ENCODE results near the gene CTNNA3.

Gene CTNNA3

DNA sequence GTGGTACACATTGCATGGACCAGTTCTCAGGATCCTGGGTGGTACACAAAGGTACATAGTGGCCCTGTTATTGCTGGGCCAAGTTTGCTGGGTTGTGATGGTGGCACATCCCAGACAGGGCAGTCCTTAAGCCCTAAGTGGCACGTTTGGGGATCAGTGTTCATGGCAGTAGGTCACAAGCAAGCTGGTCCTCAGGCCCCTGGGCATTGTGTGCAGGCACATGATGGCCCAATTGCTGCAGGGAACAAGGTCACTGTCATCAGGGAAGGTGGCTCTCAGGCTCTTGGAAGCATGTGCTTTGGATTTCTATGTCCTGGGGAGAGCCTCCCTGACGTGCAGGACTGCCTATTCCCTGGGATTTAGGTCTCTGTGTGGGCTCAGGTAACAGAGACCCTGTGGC lies 1182.5 kb downstream of the CTNNA3 start:
- in situ Hi-C loops (cut with MboI; ENCODE audit: low sequenced_read_pairs) = no loop called here

DNA sequence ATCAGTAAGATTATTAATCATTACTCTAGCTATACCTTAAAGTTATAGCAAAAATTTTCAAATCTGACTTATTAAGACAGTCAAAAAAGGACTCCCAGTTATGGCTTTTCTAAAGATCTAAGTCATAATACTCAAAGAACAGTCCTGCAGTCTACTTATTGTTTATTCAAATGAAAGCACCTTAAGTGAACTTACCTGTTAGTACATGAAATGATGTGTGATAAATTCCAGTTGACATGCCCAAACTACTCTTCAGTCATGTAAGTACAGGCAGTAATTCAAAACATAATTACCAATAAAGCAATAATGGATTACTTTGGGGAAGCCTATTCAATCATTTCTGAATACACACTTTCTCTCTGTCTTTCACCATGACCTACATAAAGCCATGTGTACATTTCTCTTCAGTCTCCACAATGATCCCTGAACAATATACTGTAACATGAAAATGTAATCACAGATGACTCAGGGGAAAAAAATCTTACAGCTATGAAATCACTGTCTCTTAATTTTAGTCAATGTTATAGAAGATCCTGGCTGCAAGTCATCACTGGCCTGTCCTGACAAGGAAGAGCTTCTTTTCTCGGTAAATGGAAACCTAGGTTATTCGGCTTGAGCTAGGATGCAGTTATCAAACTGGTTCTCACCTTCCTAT lies 1190.9 kb downstream of the CTNNA3 start:
- in situ Hi-C loops (cut with MboI; ENCODE audit: low sequenced_read_pairs) = no loop called here

DNA sequence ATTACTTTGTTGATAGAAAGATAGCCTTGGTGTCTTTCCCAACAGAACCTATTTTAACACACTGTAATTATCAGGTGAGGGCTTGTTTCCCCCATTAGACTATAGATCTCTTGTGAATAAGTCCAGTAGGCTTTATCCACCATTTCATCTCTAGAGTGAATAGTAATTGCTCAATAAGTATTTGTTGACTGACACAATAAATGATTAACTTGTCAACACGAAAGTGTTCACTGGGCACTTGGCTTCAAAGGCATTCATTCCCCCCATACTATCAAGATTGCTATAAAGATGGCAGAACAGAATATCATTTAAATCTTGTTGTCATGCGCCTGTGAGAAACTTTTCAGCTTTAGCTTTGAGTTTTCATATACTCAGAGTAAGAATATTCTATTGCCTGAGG lies 1194.6 kb downstream of the CTNNA3 start:
- in situ Hi-C loops (cut with MboI; ENCODE audit: low sequenced_read_pairs) = no loop called here

DNA sequence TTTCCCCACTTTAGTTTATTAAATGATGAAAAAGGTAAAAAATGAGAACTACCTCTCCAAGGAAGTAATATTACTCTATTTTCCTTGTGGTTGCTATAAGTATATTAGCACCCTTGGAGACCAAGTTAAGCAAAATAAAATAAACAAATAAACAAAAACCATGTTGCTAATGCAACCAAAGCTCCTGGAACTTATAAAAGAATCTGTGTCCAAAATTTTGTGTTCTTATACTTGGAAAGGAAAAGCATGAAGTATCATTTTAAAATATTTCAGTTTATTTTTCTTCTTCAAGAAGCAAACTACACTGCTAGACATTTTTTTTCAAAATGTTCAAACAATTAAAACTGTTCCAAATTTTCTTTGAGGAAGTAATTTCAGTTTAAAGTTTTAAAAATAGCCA lies 1212.0 kb downstream of the CTNNA3 start:
- in situ Hi-C loops (cut with MboI; ENCODE audit: low sequenced_read_pairs) = no loop called here

DNA sequence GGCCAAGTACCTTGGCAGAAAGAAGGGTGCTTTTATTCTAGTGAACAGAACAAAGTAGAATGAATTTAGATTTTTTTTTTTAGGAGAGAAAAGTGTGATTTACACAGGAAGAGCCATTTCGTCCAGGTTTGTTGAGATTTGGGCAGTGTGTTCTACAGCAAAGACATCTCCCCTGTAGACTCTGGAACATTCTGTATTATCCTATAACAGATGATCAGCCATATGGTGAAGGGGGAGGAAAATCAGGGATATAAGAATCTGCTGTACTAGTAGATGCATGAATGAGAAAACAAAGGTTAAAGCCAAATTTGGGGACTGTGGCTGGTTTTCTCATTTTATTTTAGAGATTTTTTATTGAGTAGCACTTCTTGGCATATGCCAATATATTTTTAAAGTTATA lies 1223.8 kb downstream of the CTNNA3 start:
- in situ Hi-C loops (cut with MboI; ENCODE audit: low sequenced_read_pairs) = no loop called here

DNA sequence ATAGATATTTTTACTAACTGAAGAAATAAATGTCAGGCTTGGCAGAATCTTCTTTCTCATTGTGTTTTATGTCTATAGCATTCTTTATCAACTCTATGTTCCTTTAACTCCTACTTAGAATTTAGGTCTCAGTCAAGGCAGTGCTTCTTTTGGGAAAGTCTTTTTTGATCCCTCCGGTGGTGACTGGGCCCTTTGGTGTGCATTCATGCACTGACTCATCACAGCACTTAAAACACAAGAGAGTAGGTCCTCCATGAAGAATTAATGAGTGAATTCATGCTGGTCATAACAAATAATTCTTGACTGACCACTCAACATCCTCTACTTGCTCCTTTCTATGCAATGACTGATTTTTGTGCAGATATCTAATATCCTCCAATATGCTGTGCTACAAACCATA lies 1229.0 kb downstream of the CTNNA3 start:
- in situ Hi-C loops (cut with MboI; ENCODE audit: low sequenced_read_pairs) = no loop called here

DNA sequence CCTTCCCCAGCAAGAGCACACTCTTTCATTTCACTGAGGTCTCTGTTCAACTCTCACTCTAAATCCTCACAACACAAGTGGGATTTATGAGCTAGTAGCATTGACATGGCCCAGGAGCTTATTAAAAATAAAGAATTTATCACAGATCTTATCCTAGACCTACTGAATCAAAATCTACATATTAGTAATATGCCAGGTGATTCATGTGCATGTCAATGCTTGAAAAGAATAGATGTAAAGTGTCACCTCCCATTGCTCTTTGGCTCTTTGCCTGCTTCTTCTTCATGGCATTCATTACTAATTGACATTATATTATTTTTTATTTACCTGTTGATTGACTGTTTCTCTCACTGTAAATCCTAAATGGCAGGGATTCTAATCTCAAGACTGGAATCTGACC lies 1229.4 kb downstream of the CTNNA3 start:
- in situ Hi-C loops (cut with MboI; ENCODE audit: low sequenced_read_pairs) = no loop called here

DNA sequence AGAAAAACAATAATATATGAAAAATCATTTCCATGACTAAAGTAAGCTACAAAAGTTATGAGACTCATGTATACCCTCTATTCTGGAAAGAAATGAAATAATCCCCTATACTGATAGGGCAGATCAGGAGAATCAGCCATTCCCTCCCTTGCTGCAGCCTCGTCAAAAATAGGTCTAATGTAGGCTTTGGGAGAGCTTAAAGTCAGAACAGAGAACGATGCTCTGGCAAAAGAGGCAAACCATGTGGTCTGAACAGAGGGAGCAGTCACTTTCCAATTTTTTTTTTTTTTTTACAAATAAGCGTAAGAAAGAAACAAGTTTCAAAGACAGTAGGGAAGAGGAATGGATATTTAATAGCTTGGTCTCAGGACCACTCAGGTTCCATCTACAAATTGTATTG lies 1232.4 kb downstream of the CTNNA3 start:
- in situ Hi-C loops (cut with MboI; ENCODE audit: low sequenced_read_pairs) = no loop called here

DNA sequence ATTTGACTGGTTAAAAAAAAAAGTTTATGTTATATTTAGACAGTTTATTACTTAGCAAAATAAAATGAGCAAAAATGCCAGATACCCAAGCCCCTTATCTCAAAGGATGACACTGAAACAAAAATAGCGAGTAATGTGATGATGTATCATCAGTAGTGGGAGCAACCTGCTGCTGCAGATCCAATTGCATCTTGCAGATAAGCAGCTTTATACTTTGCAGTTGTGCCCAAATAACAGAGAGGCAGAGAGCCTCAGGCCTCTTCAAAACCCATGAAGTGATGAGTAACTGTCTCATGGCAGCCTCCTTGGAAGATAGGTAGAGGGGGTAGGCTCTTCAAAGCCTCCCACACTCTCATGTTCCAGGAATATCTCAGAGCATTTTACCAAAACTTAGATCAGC lies 1238.4 kb downstream of the CTNNA3 start:
- in situ Hi-C loops (cut with MboI; ENCODE audit: low sequenced_read_pairs) = no loop called here

DNA sequence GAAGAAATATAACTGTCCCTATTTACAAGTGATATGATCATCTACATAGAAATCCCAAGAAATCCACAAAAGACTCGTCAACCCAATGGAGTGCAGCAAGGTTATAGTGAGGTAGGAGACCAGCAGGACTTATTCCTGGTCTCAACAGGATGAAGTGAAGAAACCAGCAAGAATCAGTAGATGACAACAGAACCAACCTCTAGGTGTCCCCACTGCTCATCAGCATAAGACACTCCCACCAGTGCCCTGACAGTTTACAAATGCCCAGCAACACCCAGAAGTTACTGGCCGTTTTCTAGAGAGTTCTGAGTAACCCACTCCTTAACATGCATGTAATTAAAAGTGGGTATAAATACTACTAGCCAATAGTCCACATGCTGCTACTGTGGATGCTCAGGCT lies 1240.7 kb downstream of the CTNNA3 start:
- in situ Hi-C loops (cut with MboI; ENCODE audit: low sequenced_read_pairs) = no loop called here

DNA sequence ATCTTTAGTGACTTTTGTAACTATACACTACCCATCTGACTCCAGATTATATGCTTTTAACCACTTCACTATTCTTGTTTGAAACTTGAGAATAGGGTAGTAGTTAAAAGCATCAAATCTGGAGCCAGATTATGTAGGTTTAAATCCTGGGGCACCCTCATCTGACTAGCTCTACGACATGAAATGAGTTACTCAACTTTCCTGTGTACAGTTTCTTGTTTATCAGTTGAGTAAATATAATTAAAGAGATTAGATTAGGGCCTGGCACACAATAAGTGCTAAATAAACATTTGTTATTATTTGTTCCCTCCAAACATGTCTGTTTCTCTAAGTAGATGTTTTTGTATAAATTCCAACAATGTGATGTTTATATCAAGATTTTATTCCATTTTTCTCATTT lies 1255.4 kb downstream of the CTNNA3 start:
- in situ Hi-C loops (cut with MboI; ENCODE audit: low sequenced_read_pairs) = no loop called here

DNA sequence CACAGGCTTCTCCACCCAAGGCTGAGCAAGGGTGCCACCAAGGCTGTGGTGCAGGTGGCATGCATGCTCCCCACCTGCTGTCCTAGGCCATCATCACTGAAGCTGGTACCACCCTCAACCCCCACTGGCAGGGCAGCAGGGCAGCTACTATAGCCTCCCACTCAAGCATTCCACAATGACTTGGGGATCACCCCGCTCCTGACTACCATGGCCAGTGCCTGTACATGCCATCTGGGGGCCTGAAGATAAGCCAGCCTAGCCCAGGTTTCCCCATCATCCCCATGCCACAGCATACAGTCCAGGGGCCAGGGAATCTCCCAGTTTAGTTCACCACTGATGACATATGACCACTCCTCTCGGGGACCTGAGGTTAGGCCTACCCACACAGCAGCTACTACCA lies 1281.1 kb downstream of the CTNNA3 start:
- in situ Hi-C loops (cut with MboI; ENCODE audit: low sequenced_read_pairs) = no loop called here

DNA sequence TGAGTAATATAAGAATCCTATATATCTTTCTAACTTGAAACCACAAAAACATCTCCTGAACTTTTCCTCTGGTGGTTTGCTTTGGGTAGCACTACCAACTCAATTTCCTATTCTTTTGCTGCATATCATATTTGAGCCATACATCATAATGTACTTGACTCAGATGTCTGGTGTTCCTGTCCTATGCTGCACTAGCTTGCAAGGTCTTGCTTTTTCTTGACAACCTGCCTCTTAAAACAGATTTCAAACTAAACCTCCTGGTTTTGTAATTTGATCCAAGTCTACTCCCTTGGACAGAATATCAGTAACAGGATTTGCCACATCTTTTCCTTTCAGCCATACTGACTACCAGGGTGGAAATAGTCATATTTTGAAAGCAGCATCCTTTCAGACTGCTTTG lies 1290.4 kb downstream of the CTNNA3 start:
- in situ Hi-C loops (cut with MboI; ENCODE audit: low sequenced_read_pairs) = no loop called here

DNA sequence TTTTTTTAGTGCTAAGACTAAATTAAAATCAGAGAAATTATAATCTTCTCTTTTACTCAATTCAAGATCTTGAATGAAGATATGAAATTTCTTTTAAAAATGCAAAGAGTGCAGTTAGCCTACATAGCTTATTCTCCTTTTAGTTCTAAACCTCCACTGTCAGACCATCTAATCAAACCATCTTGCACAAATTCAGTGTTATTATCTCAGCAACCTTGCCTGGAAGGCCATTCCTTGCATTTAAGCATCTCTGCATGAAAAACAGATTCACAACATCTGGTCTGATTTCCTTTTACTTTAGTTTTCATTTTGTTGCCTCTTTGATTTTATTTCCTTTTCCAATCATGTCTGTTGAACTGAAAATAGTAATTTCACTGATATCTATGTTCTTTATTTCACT lies 1297.3 kb downstream of the CTNNA3 start:
- in situ Hi-C loops (cut with MboI; ENCODE audit: low sequenced_read_pairs) = no loop called here

DNA sequence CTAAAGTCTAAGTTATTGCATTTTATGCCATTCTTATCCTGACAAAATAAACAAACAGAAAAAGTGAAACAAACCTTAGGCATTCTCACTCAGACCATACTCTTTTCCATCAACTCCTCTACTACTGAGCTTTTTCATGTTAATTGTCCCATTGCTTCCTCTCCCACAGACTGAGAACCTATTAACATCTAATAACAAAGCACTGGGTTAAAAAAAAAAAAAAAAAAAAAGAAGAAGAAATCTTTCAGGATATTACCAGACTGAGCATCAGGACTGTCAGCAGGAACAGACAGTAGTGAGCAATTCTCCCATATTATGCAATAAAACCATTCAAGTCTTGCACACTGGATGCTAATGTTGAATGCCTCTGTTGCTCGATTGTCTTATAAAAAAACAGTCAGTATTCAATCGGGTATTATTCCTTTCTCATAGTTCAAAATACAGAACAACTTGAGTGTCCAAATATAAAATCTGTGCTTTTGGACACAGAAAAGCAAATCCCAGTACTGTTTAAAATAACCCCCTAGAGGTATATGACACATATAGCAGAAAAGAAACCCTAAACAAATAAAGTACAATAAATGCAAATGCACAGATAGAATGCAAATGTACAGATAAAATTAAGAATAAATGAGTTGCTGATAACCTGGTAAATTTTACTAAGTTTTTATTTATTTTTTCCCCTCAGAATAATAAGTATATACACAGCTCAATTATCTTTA lies 1301.5 kb downstream of the CTNNA3 start:
- in situ Hi-C loops (cut with MboI; ENCODE audit: low sequenced_read_pairs) = no loop called here

DNA sequence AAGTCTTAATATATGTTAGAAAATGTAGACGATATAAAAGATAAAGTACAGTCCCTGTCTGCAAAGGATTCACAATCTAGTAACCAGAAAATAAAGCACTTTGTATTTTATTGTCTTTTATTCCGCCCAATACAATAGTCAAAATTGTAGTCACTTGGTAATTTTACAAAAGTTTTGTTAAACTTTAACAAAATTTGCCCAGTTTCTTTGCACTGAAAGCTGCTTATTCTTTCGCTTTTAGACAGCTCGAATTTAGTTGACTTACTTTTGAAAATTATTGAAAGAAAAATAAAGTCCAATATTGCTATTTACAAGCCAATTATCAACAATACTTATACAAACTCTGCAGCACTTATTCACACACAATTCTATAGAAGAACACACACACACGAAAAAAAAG lies 1305.1 kb downstream of the CTNNA3 start:
- in situ Hi-C loops (cut with MboI; ENCODE audit: low sequenced_read_pairs) = no loop called here

DNA sequence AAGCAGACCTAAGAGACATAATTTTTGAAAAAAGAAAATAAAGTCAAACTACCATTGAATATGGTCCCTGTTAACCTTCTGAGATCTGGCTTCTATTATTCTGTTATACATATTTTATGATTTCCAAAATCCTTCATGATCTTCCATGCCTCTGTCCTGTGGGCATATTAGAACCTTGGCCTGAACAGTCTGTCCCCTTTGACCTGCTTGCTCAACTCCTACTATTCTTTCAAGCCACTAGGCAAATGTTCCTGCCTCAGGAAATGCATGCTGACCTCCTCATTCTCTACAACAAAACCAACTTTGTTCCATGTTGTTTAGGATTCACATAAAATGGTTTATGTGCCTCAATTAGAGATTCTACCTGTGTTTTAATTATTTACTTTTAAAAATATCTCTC lies 1315.0 kb downstream of the CTNNA3 start:
- in situ Hi-C loops (cut with MboI; ENCODE audit: low sequenced_read_pairs) = no loop called here

DNA sequence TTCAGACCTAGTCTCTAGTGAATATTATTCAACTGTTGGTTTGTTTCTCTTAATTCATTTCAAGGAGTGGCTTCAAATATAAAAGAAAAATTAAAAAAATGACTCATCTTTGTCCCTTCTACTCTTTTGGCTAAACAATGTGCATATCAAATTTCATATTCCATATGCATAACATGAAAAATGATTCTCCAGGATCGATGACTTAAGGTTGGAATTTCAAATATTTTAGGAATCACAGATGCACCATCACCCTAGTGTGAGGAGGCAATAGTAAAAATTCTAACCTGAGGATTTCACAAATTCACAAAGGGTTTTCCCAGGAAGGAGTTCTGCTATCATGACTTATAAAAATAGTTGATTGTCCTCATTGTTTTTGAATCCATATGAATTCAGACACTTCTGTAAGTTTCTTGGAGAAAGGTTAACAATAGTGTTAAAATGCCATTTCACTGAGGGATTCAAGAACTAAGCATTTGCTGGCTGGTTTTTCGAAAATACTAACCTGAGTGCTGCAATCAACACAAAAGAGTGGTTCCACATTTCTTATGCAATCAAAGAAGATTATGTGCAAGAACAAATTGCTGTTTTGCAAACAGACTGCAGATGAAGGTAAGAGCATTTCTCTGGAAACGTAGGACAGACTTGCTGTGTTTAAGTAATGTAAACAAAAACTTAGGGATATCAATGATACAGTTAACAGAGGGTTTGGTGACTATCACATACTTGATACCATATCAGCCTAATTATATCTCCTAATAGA lies 1317.7 kb downstream of the CTNNA3 start:
- in situ Hi-C loops (cut with MboI; ENCODE audit: low sequenced_read_pairs) = no loop called here

DNA sequence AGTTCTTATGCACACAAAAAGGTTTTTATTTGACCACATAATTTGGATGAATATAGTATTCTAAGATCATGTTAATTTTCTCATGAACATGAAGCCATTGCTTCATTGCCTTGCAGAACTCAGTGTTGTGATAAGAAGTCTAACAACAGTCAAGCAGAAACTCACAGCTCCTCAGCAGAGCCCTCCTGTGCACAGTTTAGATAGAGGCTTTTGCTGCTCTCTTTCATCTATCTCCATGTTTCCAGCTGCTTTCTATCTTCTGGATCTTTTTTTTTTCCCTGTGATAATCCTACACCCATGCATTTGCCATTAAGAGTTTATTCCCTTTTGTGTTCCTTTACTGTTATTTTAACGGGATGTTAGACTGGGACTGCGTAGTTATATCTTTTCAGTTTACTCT lies 1327.8 kb downstream of the CTNNA3 start:
- in situ Hi-C loops (cut with MboI; ENCODE audit: low sequenced_read_pairs) = no loop called here

DNA sequence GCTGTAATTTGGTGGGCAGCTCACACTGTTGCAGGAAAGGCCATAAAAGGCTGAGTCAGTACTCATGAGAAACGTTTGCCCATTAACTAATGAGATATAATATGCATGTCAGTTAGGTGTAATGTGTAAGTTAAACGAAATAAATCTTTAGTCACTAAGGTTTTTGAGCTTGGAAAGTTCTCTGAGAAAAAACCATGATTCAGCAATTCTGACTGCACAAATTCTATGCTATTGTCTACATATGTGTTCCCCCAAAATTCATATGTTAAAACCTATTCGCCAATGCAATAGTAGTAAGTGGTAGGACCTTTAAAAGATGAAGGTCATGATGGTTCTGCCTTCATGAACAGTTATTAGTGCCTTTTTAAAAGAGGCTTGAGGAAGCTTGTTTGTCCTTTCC lies 1329.8 kb downstream of the CTNNA3 start:
- in situ Hi-C loops (cut with MboI; ENCODE audit: low sequenced_read_pairs) = no loop called here

DNA sequence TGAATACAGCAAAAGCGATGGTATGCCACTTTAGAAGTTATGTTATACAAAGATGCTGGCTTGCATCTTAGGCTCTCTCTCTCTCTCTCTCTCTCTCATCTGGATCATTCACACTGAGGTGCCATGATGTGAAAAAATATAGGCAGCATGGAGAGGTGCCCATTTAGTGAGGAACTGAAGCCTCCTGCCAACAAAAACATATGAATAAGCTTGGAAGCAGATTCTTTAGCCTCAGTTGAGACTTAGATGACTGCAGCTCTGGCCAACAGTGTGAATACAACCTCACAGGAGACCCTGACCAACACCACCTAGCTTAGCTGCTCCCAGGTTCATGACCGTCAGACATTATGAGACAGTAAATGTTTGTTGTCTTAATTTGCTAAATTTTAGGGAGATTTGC lies 1330.3 kb downstream of the CTNNA3 start:
- in situ Hi-C loops (cut with MboI; ENCODE audit: low sequenced_read_pairs) = no loop called here

DNA sequence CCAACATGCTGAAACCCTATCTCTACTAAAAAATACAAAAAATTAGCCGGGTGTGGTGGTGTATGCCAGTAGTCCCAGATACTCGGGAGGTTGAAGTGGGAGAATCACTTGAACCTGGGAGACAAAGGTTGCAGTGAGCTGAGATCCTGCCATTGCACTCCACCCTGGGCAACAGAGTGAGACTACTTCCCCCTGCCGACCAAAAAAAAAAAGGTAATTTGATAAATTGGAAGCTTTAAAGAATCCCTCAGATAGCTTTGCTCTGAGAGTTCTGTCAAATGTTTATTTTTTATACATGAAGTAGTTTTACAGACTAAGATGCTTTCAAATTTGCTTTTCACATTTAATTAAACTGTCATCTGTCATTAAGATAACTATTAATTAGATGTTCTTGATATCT lies 1333.5 kb downstream of the CTNNA3 start:
- in situ Hi-C loops (cut with MboI; ENCODE audit: low sequenced_read_pairs) = no loop called here

Measured in hTERT RPE-1 (cell line).